K562 (cell line): ENCODE results near the gene KMT2A. TPM values are rescaled to one million over a fixed set of nuclear protein-coding genes. Genes with fewer than 3 reads are reported as not detected.

Source experiments
- BRD9 ChIP-seq: fragments of 450-650 bp; IDR thresholded peaks from 2 replicates; pipeline ENCODE4 v1.6.1; 2018; ENCODE audit warnings: low read depth; ENCODE audit not compliant: partially characterized antibody
- ETV1 ChIP-seq: fragments of 450-650 bp; conservative IDR thresholded peaks from 2 replicates; pipeline ENCODE4 v1.6.1; 2016; ENCODE audit warnings: missing genetic modification characterization, control low read depth, low read depth, missing compliant biosample characterization
- HDAC3 ChIP-seq: fragments of 450-650 bp; IDR thresholded peaks from 2 replicates; pipeline ENCODE4 v1.6.1; 2018; ENCODE audit warnings: borderline replicate concordance, mild to moderate bottlenecking, moderate library complexity; ENCODE audit not compliant: partially characterized antibody
- HIVEP1 ChIP-seq: fragments of 250-450 bp; sonication (Bioruptor Pico); IDR thresholded peaks from 2 replicates; pipeline ENCODE4 v1.4.0; 2020; ENCODE audit warnings: mild to moderate bottlenecking
- HMG20B ChIP-seq: fragments of 250-450 bp; sonication (Bioruptor Pico); IDR thresholded peaks from 2 replicates; pipeline ENCODE4 v1.5.0; 2021; ENCODE audit warnings: mild to moderate bottlenecking
- NCOR1 ChIP-seq: fragments of 450-650 bp; IDR thresholded peaks from 2 replicates; pipeline ENCODE4 v1.6.1; 2016; ENCODE audit warnings: mild to moderate bottlenecking, moderate library complexity
- OTX1 ChIP-seq: fragments of 450-650 bp; formaldehyde crosslinking; IDR thresholded peaks from 2 replicates; pipeline ENCODE4 v1.4.0; 2022; ENCODE audit warnings: mild to moderate bottlenecking
- PRMT5 ChIP-seq: sonication (generic); formaldehyde crosslinking; IDR thresholded peaks from 2 replicates; pipeline ENCODE4 v1.5.0; 2020; ENCODE audit warnings: missing genetic modification reagents
- PYGO2 ChIP-seq: fragments of 450-650 bp; IDR thresholded peaks from 2 replicates; pipeline ENCODE4 v1.6.1; 2016; ENCODE audit warnings: mild to moderate bottlenecking, missing genetic modification characterization, moderate library complexity, missing compliant biosample characterization
- RAD51 ChIP-seq: fragments of 450-650 bp; IDR thresholded peaks from 2 replicates; pipeline ENCODE4 v1.7.1; 2016; ENCODE audit warnings: low read depth, mild to moderate bottlenecking, borderline replicate concordance
- SOX6 ChIP-seq: fragments of 450-650 bp; IDR thresholded peaks from 2 replicates; pipeline ENCODE4 v1.6.1; 2014; ENCODE audit warnings: mild to moderate bottlenecking
- TAF1 ChIP-seq: IDR thresholded peaks from 2 replicates; pipeline ENCODE4 v1.6.1; 2011; ENCODE audit warnings: mild to moderate bottlenecking, low read length, moderate library complexity; ENCODE audit not compliant: insufficient read depth, control insufficient read depth, severe bottlenecking; ENCODE audit errors: extremely low read depth
- TRIM24 ChIP-seq, 2 experiments: fragments of 450-650 bp; IDR thresholded peaks; 2 replicates each; pipeline ENCODE4 v1.6.1; 2016
- ZBTB1 ChIP-seq: sonication (generic); formaldehyde crosslinking; IDR thresholded peaks from 2 replicates; pipeline ENCODE4 v1.8.1; 2023; ENCODE audit warnings: missing genetic modification reagents, low read depth, mild to moderate bottlenecking, borderline replicate concordance
- ZNF146 ChIP-seq: IDR thresholded peaks from one replicate; pipeline ENCODE4 v1.6.1; 2018; ENCODE audit warnings: missing compliant biosample characterization; ENCODE audit not compliant: unreplicated experiment
- ZNF165 ChIP-seq: fragments of 250-450 bp; sonication (Bioruptor Pico); IDR thresholded peaks from 2 replicates; pipeline ENCODE4 v1.4.0; 2020; ENCODE audit warnings: borderline replicate concordance
- ZNF347 ChIP-seq: fragments of 450-650 bp; formaldehyde crosslinking; IDR thresholded peaks from 2 replicates; pipeline ENCODE4 v1.4.0; 2020; ENCODE audit warnings: low read depth, mild to moderate bottlenecking, moderate library complexity
- ZNF785 ChIP-seq: fragments of 250-450 bp; sonication (Bioruptor Pico); IDR thresholded peaks from 2 replicates; pipeline ENCODE4 v1.4.0; 2020; ENCODE audit warnings: mild to moderate bottlenecking
- ZSCAN29 ChIP-seq: fragments of 450-650 bp; IDR thresholded peaks from 2 replicates; pipeline ENCODE4 v1.6.1; 2017
- polyA plus RNA-seq, 8 experiments: library from polyadenylated mRNA; depleted of rRNA in 4 of 8; stranded (reverse) in 5 of 8; unstranded in 3 of 8; fragments of >200 nt; fragmentation: Nextera tagmentation in 2 of 8; fragmentation: Illumina TruSeq in 1 of 8; extraction: Ambion mirVana in 2 of 8; extraction: Trizol in 1 of 8; gene quantifications; 2 replicates each; pipeline versions ENCODE4 v1.2.1 to v1.2.3, GENCODE V29; 2011 to 2014; ENCODE audit warnings: inconsistent platforms in 1 of 8, missing spikeins in 1 of 8
- total RNA-seq, 7 experiments: library from RNA; depleted of rRNA in 6 of 7; stranded (reverse); fragments of >200 nt in 6 of 7; fragmentation: Illumina TruSeq in 2 of 7; extraction: Trizol in 2 of 7; gene quantifications; 2 replicates each; pipeline versions ENCODE4 v1.2.1 to v1.2.3, GENCODE V29; 2011 to 2021; ENCODE audit warnings: low replicate concordance in 1 of 7
- TF ChIP-seq, protein P1 (sequence below): fragments of 250-450 bp; sonication (Bioruptor Pico); IDR thresholded peaks from 2 replicates; pipeline ENCODE4 v1.8.0; 2021; ENCODE audit warnings: moderate library complexity, mild to moderate bottlenecking, inconsistent platforms
- TF ChIP-seq, protein P2 (sequence below): fragments of 250-450 bp; sonication (Bioruptor Pico); IDR thresholded peaks from 2 replicates; pipeline ENCODE4 v1.9.0; 2021; ENCODE audit warnings: mild to moderate bottlenecking
- TF ChIP-seq, protein P3 (sequence below), 2 experiments: fragments of 450-650 bp; IDR thresholded peaks; 2 replicates each; pipeline ENCODE4 v1.6.1; 2018; ENCODE audit warnings: mild to moderate bottlenecking in 2 of 2, low read depth in 1 of 2; ENCODE audit not compliant: partially characterized antibody in 2 of 2
- TF ChIP-seq, protein P4 (sequence below): fragments of 200-800 bp; sonication (Bioruptor generic); IDR thresholded peaks from 2 replicates; pipeline ENCODE4 v1.6.1; 2017; ENCODE audit warnings: missing genetic modification characterization, missing compliant biosample characterization

KMT2A gene
- total and polyA plus RNA-seq, 9 of the 15 experiments (the other 6 are each of a cell fraction or from before 2014, with no cell fraction given), result 9.6 to 59.9 (median 32.6) TPM

DNA sequence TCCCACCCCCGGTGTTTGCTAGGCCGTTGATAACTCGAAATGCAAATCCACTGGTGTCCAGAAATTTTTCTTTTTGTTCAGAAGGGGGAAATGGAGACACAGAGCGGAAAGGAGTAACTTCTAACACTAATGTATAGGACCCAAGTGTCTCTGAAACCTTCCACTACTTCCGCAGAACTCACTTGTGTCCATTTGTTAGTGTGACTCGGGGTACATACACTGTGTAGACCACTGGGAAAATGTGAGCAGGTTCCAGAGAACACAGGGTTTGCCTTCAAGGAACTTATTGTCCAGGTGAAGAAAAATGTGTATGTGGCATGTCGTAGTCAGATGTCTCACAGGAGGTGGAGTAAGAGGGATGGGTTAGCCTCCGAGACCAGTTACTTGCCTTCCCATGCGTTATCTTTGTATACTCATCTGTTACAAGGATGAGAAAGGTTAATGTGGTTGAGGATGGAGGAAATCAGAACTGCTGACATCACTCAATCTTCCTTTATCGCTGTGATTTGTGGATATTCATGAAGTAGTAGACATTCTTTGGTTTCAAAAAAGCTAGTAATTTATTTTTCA lies 136.8 kb downstream of the KMT2A start (continued):
- TF ChIP-seq, protein P1, sequence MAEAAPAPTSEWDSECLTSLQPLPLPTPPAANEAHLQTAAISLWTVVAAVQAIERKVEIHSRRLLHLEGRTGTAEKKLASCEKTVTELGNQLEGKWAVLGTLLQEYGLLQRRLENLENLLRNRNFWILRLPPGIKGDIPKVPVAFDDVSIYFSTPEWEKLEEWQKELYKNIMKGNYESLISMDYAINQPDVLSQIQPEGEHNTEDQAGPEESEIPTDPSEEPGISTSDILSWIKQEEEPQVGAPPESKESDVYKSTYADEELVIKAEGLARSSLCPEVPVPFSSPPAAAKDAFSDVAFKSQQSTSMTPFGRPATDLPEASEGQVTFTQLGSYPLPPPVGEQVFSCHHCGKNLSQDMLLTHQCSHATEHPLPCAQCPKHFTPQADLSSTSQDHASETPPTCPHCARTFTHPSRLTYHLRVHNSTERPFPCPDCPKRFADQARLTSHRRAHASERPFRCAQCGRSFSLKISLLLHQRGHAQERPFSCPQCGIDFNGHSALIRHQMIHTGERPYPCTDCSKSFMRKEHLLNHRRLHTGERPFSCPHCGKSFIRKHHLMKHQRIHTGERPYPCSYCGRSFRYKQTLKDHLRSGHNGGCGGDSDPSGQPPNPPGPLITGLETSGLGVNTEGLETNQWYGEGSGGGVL, result no peak
- TF ChIP-seq ZSCAN29 (no peak), ZNF785 (no peak), HIVEP1 (CRISPR knock-in tag) (no peak), TRIM24 (IDR thresholded peaks at IDR 0.05) (peak; percentile 40 to 56; a peak in 3 of 4 replicates), SOX6 (peak; percentile 69), RAD51 (no peak; the same call in 1 of the 2 replicates), ETV1 (peak; percentile 80), ZNF146 (no peak), OTX1 (CRISPR knock-in tag) (no peak), TAF1 (peak; percentile 47), PRMT5 (CRISPR knock-in tag) (no peak), ZNF165 (no peak), BRD9 (no peak), PYGO2 (tag) (peak; percentile 63; the same call in 1 of the 2 replicates), HDAC3 (peak; percentile 87), HMG20B (CRISPR knock-in tag) (no peak), ZNF347 (CRISPR knock-in tag) (no peak), NCOR1 (peak; percentile 84), ZBTB1 (CRISPR knock-in tag) (no peak)
- TF ChIP-seq, protein P2, sequence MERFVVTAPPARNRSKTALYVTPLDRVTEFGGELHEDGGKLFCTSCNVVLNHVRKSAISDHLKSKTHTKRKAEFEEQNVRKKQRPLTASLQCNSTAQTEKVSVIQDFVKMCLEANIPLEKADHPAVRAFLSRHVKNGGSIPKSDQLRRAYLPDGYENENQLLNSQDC (CRISPR knock-in tag), result no peak
- TF ChIP-seq, protein P3, sequence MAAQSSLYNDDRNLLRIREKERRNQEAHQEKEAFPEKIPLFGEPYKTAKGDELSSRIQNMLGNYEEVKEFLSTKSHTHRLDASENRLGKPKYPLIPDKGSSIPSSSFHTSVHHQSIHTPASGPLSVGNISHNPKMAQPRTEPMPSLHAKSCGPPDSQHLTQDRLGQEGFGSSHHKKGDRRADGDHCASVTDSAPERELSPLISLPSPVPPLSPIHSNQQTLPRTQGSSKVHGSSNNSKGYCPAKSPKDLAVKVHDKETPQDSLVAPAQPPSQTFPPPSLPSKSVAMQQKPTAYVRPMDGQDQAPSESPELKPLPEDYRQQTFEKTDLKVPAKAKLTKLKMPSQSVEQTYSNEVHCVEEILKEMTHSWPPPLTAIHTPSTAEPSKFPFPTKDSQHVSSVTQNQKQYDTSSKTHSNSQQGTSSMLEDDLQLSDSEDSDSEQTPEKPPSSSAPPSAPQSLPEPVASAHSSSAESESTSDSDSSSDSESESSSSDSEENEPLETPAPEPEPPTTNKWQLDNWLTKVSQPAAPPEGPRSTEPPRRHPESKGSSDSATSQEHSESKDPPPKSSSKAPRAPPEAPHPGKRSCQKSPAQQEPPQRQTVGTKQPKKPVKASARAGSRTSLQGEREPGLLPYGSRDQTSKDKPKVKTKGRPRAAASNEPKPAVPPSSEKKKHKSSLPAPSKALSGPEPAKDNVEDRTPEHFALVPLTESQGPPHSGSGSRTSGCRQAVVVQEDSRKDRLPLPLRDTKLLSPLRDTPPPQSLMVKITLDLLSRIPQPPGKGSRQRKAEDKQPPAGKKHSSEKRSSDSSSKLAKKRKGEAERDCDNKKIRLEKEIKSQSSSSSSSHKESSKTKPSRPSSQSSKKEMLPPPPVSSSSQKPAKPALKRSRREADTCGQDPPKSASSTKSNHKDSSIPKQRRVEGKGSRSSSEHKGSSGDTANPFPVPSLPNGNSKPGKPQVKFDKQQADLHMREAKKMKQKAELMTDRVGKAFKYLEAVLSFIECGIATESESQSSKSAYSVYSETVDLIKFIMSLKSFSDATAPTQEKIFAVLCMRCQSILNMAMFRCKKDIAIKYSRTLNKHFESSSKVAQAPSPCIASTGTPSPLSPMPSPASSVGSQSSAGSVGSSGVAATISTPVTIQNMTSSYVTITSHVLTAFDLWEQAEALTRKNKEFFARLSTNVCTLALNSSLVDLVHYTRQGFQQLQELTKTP (IDR thresholded peaks at IDR 0.05; ENCODE audit: low read depth in 1 of 2, partially characterized antibody in 2 of 2), result no peak
- TF ChIP-seq, protein P4, sequence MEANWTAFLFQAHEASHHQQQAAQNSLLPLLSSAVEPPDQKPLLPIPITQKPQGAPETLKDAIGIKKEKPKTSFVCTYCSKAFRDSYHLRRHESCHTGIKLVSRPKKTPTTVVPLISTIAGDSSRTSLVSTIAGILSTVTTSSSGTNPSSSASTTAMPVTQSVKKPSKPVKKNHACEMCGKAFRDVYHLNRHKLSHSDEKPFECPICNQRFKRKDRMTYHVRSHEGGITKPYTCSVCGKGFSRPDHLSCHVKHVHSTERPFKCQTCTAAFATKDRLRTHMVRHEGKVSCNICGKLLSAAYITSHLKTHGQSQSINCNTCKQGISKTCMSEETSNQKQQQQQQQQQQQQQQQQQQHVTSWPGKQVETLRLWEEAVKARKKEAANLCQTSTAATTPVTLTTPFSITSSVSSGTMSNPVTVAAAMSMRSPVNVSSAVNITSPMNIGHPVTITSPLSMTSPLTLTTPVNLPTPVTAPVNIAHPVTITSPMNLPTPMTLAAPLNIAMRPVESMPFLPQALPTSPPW (CRISPR knock-in tag), result peak; percentile 28; the same call in 1 of the 2 replicates
